HepG2 (cell line): ENCODE data around the gene CALD1. TPM values are rescaled to one million over a fixed set of nuclear protein-coding genes. Genes with fewer than 3 reads are reported as not detected.
A peak's percentile ranks its signal among the peaks of the same experiment; 100 is the strongest.

Experiments
- CREM ChIP-seq, 2 experiments: sonication (generic) in 1 of 2; formaldehyde crosslinking in 1 of 2; IDR thresholded peaks; 2 replicates each; pipeline versions ENCODE4 v1.4.0 to v1.6.1; 2016 to 2020; ENCODE audit warnings: antibody characterized with exemption in 1 of 2, mild to moderate bottlenecking in 1 of 2, missing genetic modification reagents in 1 of 2
- EP300 ChIP-seq, 3 experiments: sonication (generic) in 1 of 3; formaldehyde crosslinking in 1 of 3; IDR thresholded peaks; 2 replicates each; pipeline versions ENCODE4 v1.5.1 to v1.6.1; 2011 to 2020; ENCODE audit warnings: low read depth in 2 of 3, low read length in 2 of 3, borderline replicate concordance in 1 of 3, improper control_type of control experiment in 1 of 3, mild to moderate bottlenecking in 1 of 3, missing genetic modification reagents in 1 of 3, moderate library complexity in 1 of 3
- HDAC2 ChIP-seq: sonication (generic); formaldehyde crosslinking; IDR thresholded peaks from 2 replicates; pipeline ENCODE4 v1.4.0; 2020; ENCODE audit warnings: missing genetic modification reagents
- HOXA5 ChIP-seq: sonication (generic); formaldehyde crosslinking; IDR thresholded peaks from 2 replicates; pipeline ENCODE4 v1.4.0; 2020; ENCODE audit warnings: missing genetic modification reagents
- KLF6 ChIP-seq: IDR thresholded peaks from 2 replicates; pipeline ENCODE4 v1.8.0; 2016; ENCODE audit warnings: missing biosample characterization, missing genetic modification reagents
- LCORL ChIP-seq, 2 experiments: fragments of 450-650 bp in 1 of 2; sonication (generic) in 1 of 2; formaldehyde crosslinking in 1 of 2; IDR thresholded peaks; 2 replicates each; pipeline versions ENCODE4 v1.5.0 to v1.6.1; 2017 to 2020; ENCODE audit warnings: antibody characterized with exemption in 1 of 2, missing genetic modification reagents in 1 of 2
- NCOA1 ChIP-seq: sonication (generic); formaldehyde crosslinking; IDR thresholded peaks from 2 replicates; pipeline ENCODE4 v1.9.0; 2021; ENCODE audit warnings: missing genetic modification reagents
- PAF1 ChIP-seq: IDR thresholded peaks from 2 replicates; pipeline ENCODE4 v1.6.1; 2016; ENCODE audit warnings: missing genetic modification reagents, missing compliant biosample characterization
- RBAK ChIP-seq: sonication (generic); formaldehyde crosslinking; IDR thresholded peaks from 2 replicates; pipeline ENCODE4 v1.5.1; 2020; ENCODE audit warnings: mild to moderate bottlenecking, missing genetic modification reagents
- SMC3 ChIP-seq: IDR thresholded peaks from 2 replicates; pipeline ENCODE4 v1.6.1; 2011; ENCODE audit warnings: low read length, improper control_type of control experiment
- SNRNP70 ChIP-seq: fragments of 200-400 bp; formaldehyde crosslinking; IDR thresholded peaks from 2 replicates; pipeline ENCODE4 v1.6.1; 2017; ENCODE audit warnings: mild to moderate bottlenecking, low read depth, low read length, moderate library complexity
- SOX5 ChIP-seq: IDR thresholded peaks from 2 replicates; pipeline ENCODE4 v1.6.1; 2016; ENCODE audit warnings: borderline replicate concordance
- SOX6 ChIP-seq, 2 experiments: fragments of 450-650 bp in 1 of 2; sonication (generic) in 1 of 2; formaldehyde crosslinking in 1 of 2; IDR thresholded peaks; 2 replicates each; pipeline versions ENCODE4 v1.4.0 to v1.6.1; 2017 to 2020; ENCODE audit warnings: antibody characterized with exemption in 1 of 2, mild to moderate bottlenecking in 1 of 2, missing genetic modification reagents in 1 of 2
- TAF1 ChIP-seq: sonication (generic); formaldehyde crosslinking; IDR thresholded peaks from 2 replicates; pipeline ENCODE4 v1.4.0; 2020; ENCODE audit warnings: missing genetic modification reagents
- TRIM24 ChIP-seq: sonication (generic); formaldehyde crosslinking; IDR thresholded peaks from 2 replicates; pipeline ENCODE4 v1.8.0; 2022; ENCODE audit warnings: mild to moderate bottlenecking, missing genetic modification reagents
- YEATS4 ChIP-seq: sonication (generic); formaldehyde crosslinking; IDR thresholded peaks from 2 replicates; pipeline ENCODE4 v1.4.0; 2020; ENCODE audit warnings: missing genetic modification reagents, borderline replicate concordance
- ZNF367 ChIP-seq: sonication (generic); formaldehyde crosslinking; IDR thresholded peaks from 2 replicates; pipeline ENCODE4 v1.4.0; 2020; ENCODE audit warnings: missing genetic modification reagents, borderline replicate concordance
- ZNF609 ChIP-seq: sonication (generic); formaldehyde crosslinking; IDR thresholded peaks from 2 replicates; pipeline ENCODE4 v1.4.0; 2020; ENCODE audit warnings: mild to moderate bottlenecking, missing genetic modification reagents, borderline replicate concordance
- ZXDC ChIP-seq: sonication (generic); formaldehyde crosslinking; IDR thresholded peaks from 2 replicates; pipeline ENCODE4 v1.5.0; 2020; ENCODE audit warnings: mild to moderate bottlenecking, missing genetic modification reagents
- polyA plus RNA-seq, 8 experiments: library from polyadenylated mRNA; depleted of rRNA in 3 of 8; stranded (reverse) in 7 of 8; unstranded in 1 of 8; fragments of >200 nt; fragmentation: Illumina TruSeq in 4 of 8; extraction: Trizol in 4 of 8; gene quantifications; 2 replicates each; pipeline versions ENCODE4 v1.2.1 to v1.2.3, GENCODE V29; 2011 to 2016; ENCODE audit warnings: low read depth in 4 of 8, missing spikeins in 1 of 8, mixed read lengths in 1 of 8; ENCODE audit not compliant: insufficient read depth in 1 of 8
- total RNA-seq, 5 experiments: library from RNA; depleted of rRNA; stranded (reverse); fragments of >200 nt; fragmentation: Illumina TruSeq; extraction: Trizol; gene quantifications; 2 replicates each; pipeline ENCODE4 v1.2.3, GENCODE V29; 2016; ENCODE audit warnings: low read depth in 1 of 5

Gene CALD1
- total and polyA plus RNA-seq, 2 of the 13 experiments (the other 11 are each of a cell fraction or from before 2014, with no cell fraction given), result 53.0 to 112 TPM

GRCh38 chr7:134891696-134892678 is 112.6 kb downstream of the CALD1 start (continued):
- TF ChIP-seq TRIM24 (CRISPR knock-in tag) (no peak), EP300 (IDR thresholded peaks at IDR 0.05; ENCODE audit: low read depth in 2 of 2, low read length in 2 of 2) (peak; percentile 12 to 90; a peak in 2 of 4 replicates), EP300 (CRISPR knock-in tag; IDR thresholded peaks at IDR 0.05; ENCODE audit: borderline replicate concordance) (peak; percentile 69), SOX6 (IDR thresholded peaks at IDR 0.05) (no peak), SOX6 (CRISPR knock-in tag; IDR thresholded peaks at IDR 0.05) (peak; percentile 85), ZNF367 (CRISPR knock-in tag) (no peak), RBAK (CRISPR knock-in tag) (no peak), LCORL (IDR thresholded peaks at IDR 0.05) (peak; percentile 92), LCORL (CRISPR knock-in tag; IDR thresholded peaks at IDR 0.05) (peak; percentile 97), YEATS4 (CRISPR knock-in tag) (no peak; the same call in 1 of the 2 replicates), SMC3 (no peak), KLF6 (CRISPR knock-in tag) (0 out of 2 replicates have a peak, but pooled peaks have one; percentile 16), TAF1 (peak; percentile 24; the same call in 1 of the 2 replicates), PAF1 (no peak), HDAC2 (CRISPR knock-in tag) (peak; percentile 90), CREM (IDR thresholded peaks at IDR 0.05) (peak; percentile 63; the same call in 1 of the 2 replicates), CREM (CRISPR knock-in tag; IDR thresholded peaks at IDR 0.05) (no peak), NCOA1 (CRISPR knock-in tag) (no peak), HOXA5 (CRISPR knock-in tag) (no peak; the same call in 1 of the 2 replicates), SOX5 (CRISPR knock-in tag) (peak; percentile 67), ZNF609 (peak; percentile 37; the same call in 1 of the 2 replicates), SNRNP70 (no peak), ZXDC (CRISPR knock-in tag) (no peak)
